Astrocyte (in vitro differentiated cells and primary cell): ENCODE data around the gene NEK6.

Experiments
- EZH2 ChIP-seq: IDR thresholded peaks from 2 replicates; pipeline ENCODE4 v1.6.1; 2012; ENCODE audit warnings: mild to moderate bottlenecking, low read length, inconsistent platforms; ENCODE audit not compliant: insufficient read depth
- TF ChIP-seq, protein P1 (sequence below): IDR thresholded peaks from 2 replicates; pipeline ENCODE4 v1.5.1; 2011; ENCODE audit warnings: low read depth, mild to moderate bottlenecking, inconsistent platforms, low read length, moderate library complexity; ENCODE audit not compliant: insufficient read depth

DNA sequence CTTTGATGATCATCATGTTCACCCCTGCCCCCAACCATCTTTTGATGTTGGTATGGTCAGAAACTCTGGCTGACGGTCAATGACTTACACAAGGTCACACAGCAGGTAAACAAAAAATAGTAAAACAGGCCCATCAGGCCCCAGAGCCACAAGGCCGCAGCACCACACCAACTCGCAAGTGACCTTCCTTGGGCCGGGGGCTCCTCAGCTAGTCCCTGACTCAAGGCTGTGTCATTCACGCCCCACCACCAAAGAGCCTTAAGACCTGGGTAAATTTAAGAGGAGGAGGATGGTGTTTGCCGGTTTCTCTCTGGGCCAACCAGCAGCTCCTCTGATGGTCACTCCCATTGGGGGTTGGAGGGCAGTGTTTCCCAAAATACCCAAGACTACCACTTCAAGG, 101.7 kb downstream of the NEK6 start:
- TF ChIP-seq, protein P1, sequence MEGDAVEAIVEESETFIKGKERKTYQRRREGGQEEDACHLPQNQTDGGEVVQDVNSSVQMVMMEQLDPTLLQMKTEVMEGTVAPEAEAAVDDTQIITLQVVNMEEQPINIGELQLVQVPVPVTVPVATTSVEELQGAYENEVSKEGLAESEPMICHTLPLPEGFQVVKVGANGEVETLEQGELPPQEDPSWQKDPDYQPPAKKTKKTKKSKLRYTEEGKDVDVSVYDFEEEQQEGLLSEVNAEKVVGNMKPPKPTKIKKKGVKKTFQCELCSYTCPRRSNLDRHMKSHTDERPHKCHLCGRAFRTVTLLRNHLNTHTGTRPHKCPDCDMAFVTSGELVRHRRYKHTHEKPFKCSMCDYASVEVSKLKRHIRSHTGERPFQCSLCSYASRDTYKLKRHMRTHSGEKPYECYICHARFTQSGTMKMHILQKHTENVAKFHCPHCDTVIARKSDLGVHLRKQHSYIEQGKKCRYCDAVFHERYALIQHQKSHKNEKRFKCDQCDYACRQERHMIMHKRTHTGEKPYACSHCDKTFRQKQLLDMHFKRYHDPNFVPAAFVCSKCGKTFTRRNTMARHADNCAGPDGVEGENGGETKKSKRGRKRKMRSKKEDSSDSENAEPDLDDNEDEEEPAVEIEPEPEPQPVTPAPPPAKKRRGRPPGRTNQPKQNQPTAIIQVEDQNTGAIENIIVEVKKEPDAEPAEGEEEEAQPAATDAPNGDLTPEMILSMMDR, result no peak
- no peak for TF ChIP-seq EZH2
